GM23338 (cell line): ENCODE measurements around the gene B3GALT5. TPM values are rescaled to one million over a fixed set of nuclear protein-coding genes. Genes with fewer than 3 reads are reported as not detected.

Experiments used
- ATAC-seq: fragments of 200-7000 bp; cut with Tn5 transposase; 3 replicates; pipeline ENCODE4 v1.9.1; 2020
- DNase-seq: peaks from one replicate; pipeline ENCODE4 v3.0.0-alpha.2; 2015; ENCODE audit warnings: low spot score
- H2AFZ ChIP-seq: fragments of 200-600 bp; sonication (generic); 2 replicates; pipeline ENCODE4 v1.8.0; 2016; ENCODE audit warnings: antibody characterized with exemption, mild to moderate bottlenecking, moderate library complexity
- H3F3A ChIP-seq: fragments of 200-600 bp; sonication (generic); replicated peaks from 2 replicates; pipeline ENCODE4 v1.8.0; 2017; ENCODE audit warnings: antibody characterized with exemption, mixed run types, low read depth
- H3K27ac ChIP-seq: fragments of 200-600 bp; sonication (generic); 2 replicates; pipeline ENCODE4 v1.6.1; 2016; ENCODE audit warnings: low read depth
- H3K27me3 ChIP-seq: fragments of 200-600 bp; sonication (generic); 2 replicates; pipeline ENCODE4 v1.8.0; 2016; ENCODE audit warnings: mild to moderate bottlenecking, mixed run types, moderate library complexity; ENCODE audit not compliant: insufficient read depth
- H3K36me3 ChIP-seq: fragments of 200-600 bp; sonication (generic); 2 replicates; pipeline ENCODE4 v1.8.0; 2016; ENCODE audit warnings: mild to moderate bottlenecking; ENCODE audit not compliant: insufficient read depth
- H3K4me1 ChIP-seq: fragments of 200-600 bp; sonication (generic); 2 replicates; pipeline ENCODE4 v1.8.0; 2016; ENCODE audit warnings: mild to moderate bottlenecking, moderate library complexity; ENCODE audit not compliant: insufficient read depth
- H3K4me2 ChIP-seq: fragments of 200-600 bp; sonication (generic); 2 replicates; pipeline ENCODE4 v1.7.1; 2017; ENCODE audit warnings: mixed run types
- H3K4me3 ChIP-seq: fragments of 200-600 bp; sonication (generic); 2 replicates; pipeline ENCODE4 v1.6.1; 2016; ENCODE audit warnings: mixed run types
- H3K79me2 ChIP-seq: fragments of 200-600 bp; sonication (generic); replicated peaks from 2 replicates; pipeline ENCODE4 v1.8.0; 2017; ENCODE audit warnings: mild to moderate bottlenecking; ENCODE audit not compliant: insufficient read depth
- H3K9me2 ChIP-seq: fragments of 200-600 bp; sonication (generic); 2 replicates; pipeline ENCODE4 v1.8.0; 2017; ENCODE audit not compliant: insufficient read depth
- H4K20me1 ChIP-seq: fragments of 200-600 bp; sonication (generic); replicated peaks from 2 replicates; pipeline ENCODE4 v1.8.0; 2017; ENCODE audit warnings: mild to moderate bottlenecking; ENCODE audit not compliant: insufficient read depth
- H3K27ac Mint-ChIP-seq: 2 replicates; pipeline ENCODE4 v1.8.0; 2020; ENCODE audit warnings: inconsistent platforms, mild to moderate bottlenecking, moderate library complexity, mixed read lengths
- H3K27me3 Mint-ChIP-seq: 3 replicates; pipeline ENCODE4 v1.8.0; 2022; ENCODE audit warnings: low read depth, mild to moderate bottlenecking, moderate library complexity, mixed read lengths, inconsistent platforms; ENCODE audit not compliant: insufficient read depth, poor library complexity
- H3K36me3 Mint-ChIP-seq: 3 replicates; pipeline ENCODE4 v1.8.0; 2021; ENCODE audit warnings: low read depth, mild to moderate bottlenecking, inconsistent platforms, moderate library complexity, mixed read lengths
- H3K4me1 Mint-ChIP-seq: 3 replicates; pipeline ENCODE4 v1.8.0; 2020; ENCODE audit warnings: mild to moderate bottlenecking, inconsistent platforms, mixed read lengths
- H3K4me3 Mint-ChIP-seq: 3 replicates; pipeline ENCODE4 v1.8.0; 2021; ENCODE audit warnings: moderate library complexity, mild to moderate bottlenecking, inconsistent platforms, mixed read lengths
- H3K9me3 Mint-ChIP-seq: 3 replicates; pipeline ENCODE4 v1.8.0; 2020; ENCODE audit warnings: moderate library complexity, mild to moderate bottlenecking, inconsistent platforms, mixed read lengths
- EZH2 ChIP-seq: fragments of 200-600 bp; sonication (generic); IDR thresholded peaks from one replicate; pipeline ENCODE4 v1.8.0; 2017; ENCODE audit warnings: antibody characterized with exemption, mild to moderate bottlenecking, low read depth; ENCODE audit not compliant: unreplicated experiment
- EZH2phosphoT487 ChIP-seq: fragments of 200-600 bp; sonication (generic); IDR thresholded peaks from one replicate; pipeline ENCODE4 v1.8.1; 2018; ENCODE audit warnings: antibody characterized with exemption; ENCODE audit not compliant: unreplicated experiment
- JUNB ChIP-seq: IDR thresholded peaks from one replicate; pipeline ENCODE4 v1.6.1; 2016; ENCODE audit warnings: antibody characterized with exemption; ENCODE audit not compliant: unreplicated experiment
- NANOG ChIP-seq: IDR thresholded peaks from 2 replicates; pipeline ENCODE4 v1.6.1; 2016; ENCODE audit warnings: antibody characterized with exemption, borderline replicate concordance
- POLR2AphosphoS5 ChIP-seq: IDR thresholded peaks from 2 replicates; pipeline ENCODE4 v1.6.1; 2016; ENCODE audit warnings: antibody characterized with exemption, low read depth
- REST ChIP-seq: IDR thresholded peaks from one replicate; pipeline ENCODE4 v1.6.1; 2018; ENCODE audit warnings: antibody characterized with exemption; ENCODE audit not compliant: unreplicated experiment
- ZNF114 ChIP-seq: fragments of 250-450 bp; sonication (Bioruptor Pico); IDR thresholded peaks from 2 replicates; pipeline ENCODE4 v1.5.0; 2020; ENCODE audit warnings: mild to moderate bottlenecking, moderate library complexity
- ZNF331 ChIP-seq: fragments of 250-450 bp; sonication (Bioruptor Pico); IDR thresholded peaks from 2 replicates; pipeline ENCODE4 v1.5.0; 2020; ENCODE audit warnings: low read depth, mild to moderate bottlenecking, moderate library complexity
- ZNF462 ChIP-seq: fragments of 250-450 bp; sonication (Bioruptor Pico); IDR thresholded peaks from 2 replicates; pipeline ENCODE4 v1.5.0; 2020; ENCODE audit warnings: mild to moderate bottlenecking, moderate library complexity
- polyA plus RNA-seq: library from polyadenylated mRNA; unstranded; fragments of >200 nt; fragmentation: Nextera tagmentation; extraction: Ambion mirVana; gene quantifications from 2 replicates; pipeline ENCODE4 v1.2.1, GENCODE V29; 2016
- total RNA-seq: library from RNA; depleted of rRNA; stranded (reverse); fragments of >200 nt; shearing (Covaris generic); gene quantifications from 2 replicates; pipeline ENCODE4 v1.2.3, GENCODE V29; 2014
- TF ChIP-seq, protein P1 (sequence below): IDR thresholded peaks from 2 replicates; pipeline ENCODE4 v1.6.1; 2016; ENCODE audit warnings: antibody characterized with exemption

Gene B3GALT5
- total and polyA plus RNA-seq, 2 experiments from 2014 or later: 6.2 to 37.5 TPM

DNA sequence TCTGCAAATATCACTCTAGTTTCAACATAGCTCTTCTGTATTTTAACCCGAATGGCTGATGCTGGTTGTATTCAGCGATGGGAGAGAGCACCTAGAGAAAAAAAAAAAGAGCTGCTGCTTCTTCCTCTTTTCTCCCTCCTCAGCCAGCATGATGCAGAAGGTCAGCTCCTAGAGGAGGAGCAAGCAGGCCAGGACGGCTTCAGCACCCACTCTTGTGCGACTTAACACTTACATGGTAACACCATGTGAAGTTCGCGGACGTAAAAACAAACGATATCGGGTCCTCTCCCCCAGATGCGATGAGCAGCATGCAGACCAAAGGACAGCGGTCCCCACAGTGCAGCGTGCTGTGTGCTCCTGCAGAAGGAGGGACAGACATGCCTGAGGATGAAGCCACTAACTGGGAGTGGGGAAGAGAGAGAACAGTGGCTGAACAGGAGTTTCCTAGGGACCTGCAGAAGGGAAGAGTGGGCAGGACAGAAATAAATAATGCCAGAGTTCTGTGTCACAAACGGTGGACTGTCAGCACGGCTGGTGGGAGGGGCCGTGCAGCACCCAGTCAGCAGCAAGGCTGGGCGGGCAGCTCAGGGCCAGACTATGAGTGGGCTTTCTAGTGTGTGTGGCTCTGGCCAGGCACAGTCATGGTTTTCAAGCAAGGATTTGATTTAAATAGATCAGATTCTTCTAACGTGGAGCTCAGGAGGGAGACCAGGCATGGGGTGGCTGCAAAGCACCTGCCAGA lies 11.4 kb upstream of the B3GALT5 start:
- H2AFZ ChIP-seq: no peak overlapping the region
- H3K4me3 ChIP-seq: no peak overlapping the region
- H3K36me3 ChIP-seq: peaks cover 3% of the 10 kb centered on the region; the same call in 1 of the 2 replicates
- no peaks in the 10 kb centered on the region for H3K79me2 ChIP-seq
- no peak; the same call in none of the 3 replicates for ATAC-seq
- peak overlapping the region; percentile 45; the same call in 1 of the 2 replicates for H3K27ac ChIP-seq
- no peak overlapping the region for H3K4me2 ChIP-seq
- no peak overlapping the region for H3K27ac Mint-ChIP-seq
- H3K9me3 Mint-ChIP-seq: peaks cover 5% of the 10 kb centered on the region; the same call in 2 of the 3 replicates
- peaks cover 3% of the 10 kb centered on the region for H3K27me3 Mint-ChIP-seq
- H3K4me3 Mint-ChIP-seq: no peak overlapping the region
- no peaks in the 10 kb centered on the region for H3K9me2 ChIP-seq
- H3K36me3 Mint-ChIP-seq: peaks cover 68% of the 10 kb centered on the region
- no peak for DNase-seq
- H3K4me1 ChIP-seq: peaks cover 10% of the 10 kb centered on the region; the same call in 1 of the 2 replicates
- peaks cover 25% of the 10 kb centered on the region for H3K4me1 Mint-ChIP-seq
- TF ChIP-seq REST (no peak), NANOG (no peak), JUNB (no peak), EZH2 (no peak), ZNF331 (CRISPR knock-in tag) (no peak), POLR2AphosphoS5 (no peak)
- no peaks in the 10 kb centered on the region for H3K27me3 ChIP-seq
- H3F3A ChIP-seq: peaks cover 25% of the 10 kb centered on the region; the same call in 1 of the 2 replicates
- no peaks in the 10 kb centered on the region for H4K20me1 ChIP-seq

DNA sequence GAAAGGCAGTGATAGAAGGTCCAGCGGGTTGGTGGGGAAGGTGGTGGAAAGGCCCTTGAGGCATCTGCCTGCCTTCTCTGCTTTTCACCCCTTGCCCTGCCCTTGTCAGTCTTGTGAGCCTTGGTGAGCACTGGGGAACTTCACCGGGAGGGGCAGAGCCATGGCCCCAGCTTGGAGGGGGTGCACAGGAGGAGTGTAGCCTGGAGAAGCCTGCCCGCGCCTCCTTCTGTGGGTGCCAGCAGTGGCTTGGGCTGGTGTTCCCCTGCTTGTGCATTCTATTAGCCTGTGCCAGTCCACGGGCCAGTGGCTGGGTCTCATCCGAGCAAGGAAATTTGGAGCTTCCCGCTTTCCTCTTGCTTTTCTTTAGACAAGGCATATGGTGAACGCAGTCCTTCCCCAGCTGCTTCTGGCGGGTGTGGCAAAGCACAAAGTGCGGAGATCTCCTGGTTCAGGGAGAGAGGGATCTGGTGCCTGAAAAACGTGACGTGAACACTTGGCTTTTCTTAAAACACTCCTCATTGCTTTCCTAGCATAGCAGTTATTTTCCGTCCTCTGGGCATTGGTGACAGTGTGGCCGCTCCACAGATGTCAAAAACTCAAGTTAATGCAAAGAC lies 10.6 kb upstream of the B3GALT5 start:
- H3K27ac ChIP-seq: no peak overlapping the region; the same call in 1 of the 2 replicates
- H3K4me3 Mint-ChIP-seq: no peak overlapping the region
- no peaks in the 10 kb centered on the region for H3K27me3 ChIP-seq
- TF ChIP-seq ZNF114: no peak
- TF ChIP-seq EZH2phosphoT487: no peak
- no peak for TF ChIP-seq ZNF462 (CRISPR knock-in tag)
- TF ChIP-seq, protein P1, sequence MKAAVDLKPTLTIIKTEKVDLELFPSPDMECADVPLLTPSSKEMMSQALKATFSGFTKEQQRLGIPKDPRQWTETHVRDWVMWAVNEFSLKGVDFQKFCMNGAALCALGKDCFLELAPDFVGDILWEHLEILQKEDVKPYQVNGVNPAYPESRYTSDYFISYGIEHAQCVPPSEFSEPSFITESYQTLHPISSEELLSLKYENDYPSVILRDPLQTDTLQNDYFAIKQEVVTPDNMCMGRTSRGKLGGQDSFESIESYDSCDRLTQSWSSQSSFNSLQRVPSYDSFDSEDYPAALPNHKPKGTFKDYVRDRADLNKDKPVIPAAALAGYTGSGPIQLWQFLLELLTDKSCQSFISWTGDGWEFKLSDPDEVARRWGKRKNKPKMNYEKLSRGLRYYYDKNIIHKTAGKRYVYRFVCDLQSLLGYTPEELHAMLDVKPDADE: no peak

More for the DNA sequence above, 10.6 kb upstream of the B3GALT5 start:
- H2AFZ ChIP-seq: no peak overlapping the region
- H3K4me3 ChIP-seq: no peak overlapping the region
- H3K9me3 Mint-ChIP-seq: peaks cover 4% of the 10 kb centered on the region; the same call in 2 of the 3 replicates
- peaks cover 3% of the 10 kb centered on the region; the same call in 1 of the 2 replicates for H3K36me3 ChIP-seq
- DNase-seq (no peak), ATAC-seq (no peak; the same call in 2 of the 3 replicates)
- no peaks in the 10 kb centered on the region for H4K20me1 ChIP-seq
- H3K4me2 ChIP-seq: no peak overlapping the region
- no peaks in the 10 kb centered on the region for H3K79me2 ChIP-seq
- H3K27me3 Mint-ChIP-seq: no peaks in the 10 kb centered on the region
- peaks cover 25% of the 10 kb centered on the region; the same call in 1 of the 2 replicates for H3F3A ChIP-seq
- peaks cover 25% of the 10 kb centered on the region for H3K4me1 Mint-ChIP-seq
- H3K36me3 Mint-ChIP-seq: peaks cover 66% of the 10 kb centered on the region
- no peak overlapping the region for H3K27ac Mint-ChIP-seq
- peaks cover 7% of the 10 kb centered on the region; the same call in 1 of the 2 replicates for H3K4me1 ChIP-seq
- H3K9me2 ChIP-seq: no peaks in the 10 kb centered on the region
